Measurements from ENCODE around the gene ALPI. TPM values are rescaled to one million over a fixed set of nuclear protein-coding genes. Genes with fewer than 3 reads are reported as not detected.
"Not testable (repeated sequence)": the region's sequence is repeated elsewhere in the genome, so short reads cannot be mapped to it uniquely, and the experiment has no call there.

Gene ALPI
- total RNA-seq, 1 experiment from 2014 or later = not detected

DNA sequence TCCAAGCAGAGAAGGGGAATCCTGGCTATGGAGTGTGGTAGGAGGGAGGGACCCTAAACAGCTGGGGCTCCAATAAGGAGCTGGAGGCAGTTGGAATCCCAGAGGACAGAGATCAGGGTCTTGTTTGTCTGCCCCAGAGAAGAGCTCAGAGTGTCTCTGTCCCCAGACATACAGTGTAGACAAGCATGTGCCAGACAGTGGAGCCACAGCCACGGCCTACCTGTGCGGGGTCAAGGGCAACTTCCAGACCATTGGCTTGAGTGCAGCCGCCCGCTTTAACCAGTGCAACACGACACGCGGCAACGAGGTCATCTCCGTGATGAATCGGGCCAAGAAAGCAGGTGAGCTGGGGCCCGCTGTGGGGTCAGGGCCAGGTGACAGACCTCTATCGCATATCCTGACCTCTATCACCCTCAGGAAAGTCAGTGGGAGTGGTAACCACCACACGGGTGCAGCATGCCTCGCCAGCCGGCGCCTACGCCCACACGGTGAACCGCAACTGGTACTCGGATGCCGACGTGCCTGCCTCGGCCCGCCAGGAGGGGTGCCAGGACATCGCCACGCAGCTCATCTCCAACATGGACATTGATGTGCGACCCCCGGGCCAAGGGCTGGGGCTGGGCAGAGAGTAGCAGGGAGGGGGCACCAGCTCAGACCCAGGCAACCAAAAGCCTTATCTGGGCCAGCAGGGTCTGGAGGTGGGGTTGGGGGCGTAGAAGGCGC is 48.4 kb upstream of the ALPI start:
- H3K9me3 ChIP-seq (ENCODE audit: control insufficient read depth in 1 of 2, insufficient read depth in 1 of 2, low read depth in 1 of 2, low read length in 2 of 2); H3K79me2 ChIP-seq (ENCODE audit: insufficient read depth, low read length); DNase-seq (ENCODE audit: low read depth, low spot score); H3K9me2 ChIP-seq (ENCODE audit: insufficient read depth); BruUV-seq (replicated peaks); H3K4me1 ChIP-seq (ENCODE audit: control insufficient read depth in 1 of 2, insufficient read depth in 2 of 2, low read length in 2 of 2); H3K36me3 ChIP-seq (ENCODE audit: control insufficient read depth in 1 of 2, insufficient read depth in 2 of 2, low read length in 2 of 2); H3K27ac ChIP-seq (ENCODE audit: low read depth, low read length); ATAC-seq; POLR2A ChIA-PET; H3K4me2 ChIP-seq (ENCODE audit: low read length); CTCF ChIA-PET; H3K27me3 ChIP-seq (ENCODE audit: insufficient read depth, low read length); H4K20me1 ChIP-seq (ENCODE audit: insufficient read depth); intact Hi-C loops (cut with micrococcal nuclease); H3K4me3 ChIP-seq (replicated peaks in 1 of 2; ENCODE audit: low read depth in 1 of 2, low read length in 2 of 2); RAD21 ChIA-PET (ENCODE audit: low non-redundant PET in 1 of 2, low total read pairs in 2 of 2, uncharacterized antibody in 2 of 2, unreplicated experiment in 2 of 2); H2AFZ ChIP-seq (ENCODE audit: low read depth, low read length, poor library complexity, severe bottlenecking); H3K9ac ChIP-seq (ENCODE audit: low read length): not testable (repeated sequence)

- POLR2A ChIA-PET; H3K36me3 ChIP-seq (ENCODE audit: control insufficient read depth in 1 of 2, insufficient read depth in 2 of 2, low read length in 2 of 2); H4K20me1 ChIP-seq (ENCODE audit: insufficient read depth); RAD21 ChIA-PET (ENCODE audit: low non-redundant PET in 1 of 2, low total read pairs in 2 of 2, uncharacterized antibody in 2 of 2, unreplicated experiment in 2 of 2); H3K79me2 ChIP-seq (ENCODE audit: insufficient read depth, low read length); DNase-seq (ENCODE audit: low read depth, low spot score); H3K4me1 ChIP-seq (ENCODE audit: control insufficient read depth in 1 of 2, insufficient read depth in 2 of 2, low read length in 2 of 2); H3K9me3 ChIP-seq (ENCODE audit: control insufficient read depth in 1 of 2, insufficient read depth in 1 of 2, low read depth in 1 of 2, low read length in 2 of 2); intact Hi-C loops (cut with micrococcal nuclease); H3K4me2 ChIP-seq (ENCODE audit: low read length); BruUV-seq (replicated peaks); H3K9ac ChIP-seq (ENCODE audit: low read length); H3K27me3 ChIP-seq (ENCODE audit: insufficient read depth, low read length); ATAC-seq; H3K4me3 ChIP-seq (replicated peaks in 1 of 2; ENCODE audit: low read depth in 1 of 2, low read length in 2 of 2); H3K9me2 ChIP-seq (ENCODE audit: insufficient read depth); H3K27ac ChIP-seq (ENCODE audit: low read depth, low read length); CTCF ChIA-PET; H2AFZ ChIP-seq (ENCODE audit: low read depth, low read length, poor library complexity, severe bottlenecking): not testable (repeated sequence)
These were observed 47.7 kb upstream of the ALPI start for GRCh38 chr2:232408269-232408668.

DNA sequence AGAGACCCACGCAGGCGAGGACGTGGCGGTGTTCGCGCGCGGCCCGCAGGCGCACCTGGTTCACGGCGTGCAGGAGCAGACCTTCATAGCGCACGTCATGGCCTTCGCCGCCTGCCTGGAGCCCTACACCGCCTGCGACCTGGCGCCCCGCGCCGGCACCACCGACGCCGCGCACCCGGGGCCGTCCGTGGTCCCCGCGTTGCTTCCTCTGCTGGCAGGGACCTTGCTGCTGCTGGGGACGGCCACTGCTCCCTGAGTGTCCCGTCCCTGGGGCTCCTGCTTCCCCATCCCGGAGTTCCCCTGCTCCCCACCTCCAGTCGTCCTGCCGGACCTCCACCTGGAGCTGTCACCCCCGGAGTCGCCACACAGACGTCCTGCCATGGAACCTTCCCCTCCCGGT is 46.3 kb upstream of the ALPI start:
- intact Hi-C loops (cut with micrococcal nuclease); RAD21 ChIA-PET (ENCODE audit: low non-redundant PET in 1 of 2, low total read pairs in 2 of 2, uncharacterized antibody in 2 of 2, unreplicated experiment in 2 of 2); ATAC-seq; H4K20me1 ChIP-seq (ENCODE audit: insufficient read depth); H3K36me3 ChIP-seq (ENCODE audit: control insufficient read depth in 1 of 2, insufficient read depth in 2 of 2, low read length in 2 of 2); H2AFZ ChIP-seq (ENCODE audit: low read depth, low read length, poor library complexity, severe bottlenecking); H3K4me3 ChIP-seq (replicated peaks in 1 of 2; ENCODE audit: low read depth in 1 of 2, low read length in 2 of 2); H3K27ac ChIP-seq (ENCODE audit: low read depth, low read length); POLR2A ChIA-PET; H3K9ac ChIP-seq (ENCODE audit: low read length); BruUV-seq (replicated peaks); H3K9me2 ChIP-seq (ENCODE audit: insufficient read depth); DNase-seq (ENCODE audit: low read depth, low spot score); H3K27me3 ChIP-seq (ENCODE audit: insufficient read depth, low read length); H3K4me2 ChIP-seq (ENCODE audit: low read length); H3K4me1 ChIP-seq (ENCODE audit: control insufficient read depth in 1 of 2, insufficient read depth in 2 of 2, low read length in 2 of 2); H3K9me3 ChIP-seq (ENCODE audit: control insufficient read depth in 1 of 2, insufficient read depth in 1 of 2, low read depth in 1 of 2, low read length in 2 of 2); H3K79me2 ChIP-seq (ENCODE audit: insufficient read depth, low read length); CTCF ChIA-PET: not testable (repeated sequence)

All from HCT116 (cell line).